HG03039 (cell line): ENCODE data around the gene TAF1D.
"Not testable (repeated sequence)": the region's sequence is repeated elsewhere in the genome, so short reads cannot be mapped to it uniquely, and the experiment has no call there.

Source experiments
- ATAC-seq: cut with Tn5 transposase; IDR thresholded peaks from one replicate; pipeline ENCODE4 v1.9.1; 2021; ENCODE audit warnings: mild to moderate bottlenecking, moderate library complexity; ENCODE audit not compliant: unreplicated experiment

TAF1D gene

GRCh38 chr11:93751001-93751400 lies 9.7 kb upstream of the TAF1D start:
- ATAC-seq: no peak

- ATAC-seq: no peak
Observed at GRCh38 chr11:93747122-93747521, 5.8 kb upstream of the TAF1D start.

GRCh38 chr11:93746101-93746500 lies 4.8 kb upstream of the TAF1D start:
- no peak for ATAC-seq

- not testable (repeated sequence) for ATAC-seq
Observed at GRCh38 chr11:93745005-93745755, 3.9 kb upstream of the TAF1D start.

- no peak for ATAC-seq
Observed at GRCh38 chr11:93744669-93745004, 3.3 kb upstream of the TAF1D start.

GRCh38 chr11:93743291-93743690 lies 2.0 kb upstream of the TAF1D start:
- ATAC-seq: no peak

- peak; percentile 6 for ATAC-seq
Observed at GRCh38 chr11:93741882-93742226, 559 bp upstream of the TAF1D start.

GRCh38 chr11:93740730-93741093 lies 583 bp downstream of the TAF1D start:
- peak; percentile 24 for ATAC-seq

GRCh38 chr11:93740031-93740729 lies 1.1 kb downstream of the TAF1D start:
- no peak for ATAC-seq

GRCh38 chr11:93738647-93739081 lies 2.6 kb downstream of the TAF1D start:
- ATAC-seq: no peak

- no peak for ATAC-seq
Observed at GRCh38 chr11:93737904-93738612, 3.2 kb downstream of the TAF1D start.

- ATAC-seq: no peak
Observed at GRCh38 chr11:93736129-93736528, 5.2 kb downstream of the TAF1D start.

- ATAC-seq: no peak
Observed at GRCh38 chr11:93735627-93736026, 5.7 kb downstream of the TAF1D start.

GRCh38 chr11:93734427-93735222 lies 6.7 kb downstream of the TAF1D start:
- ATAC-seq: no peak

GRCh38 chr11:93733474-93733873 lies 7.8 kb downstream of the TAF1D start:
- no peak for ATAC-seq

GRCh38 chr11:93732237-93732892 lies 8.9 kb downstream of the TAF1D start:
- no peak for ATAC-seq

- ATAC-seq: no peak
Observed at GRCh38 chr11:93730108-93731107, 10.9 kb downstream of the TAF1D start.

GRCh38 chr11:93729129-93729616 lies 12.1 kb downstream of the TAF1D start:
- no peak for ATAC-seq

- ATAC-seq: no peak
Observed at GRCh38 chr11:93728792-93729128, 12.5 kb downstream of the TAF1D start.
